Transverse colon (tissue), 4 donors: ENCODE measurements around the gene COL21A1.

ENCODE experiments used
- EP300 ChIP-seq: sonication (generic); formaldehyde crosslinking; IDR thresholded peaks from one replicate; pipeline ENCODE4 v1.6.1; 2017; ENCODE audit warnings: antibody characterized with exemption, low read depth
- POLR2A ChIP-seq: fragments of 450-650 bp; IDR thresholded peaks from one replicate; pipeline ENCODE4 v1.6.1; 2016; ENCODE audit warnings: antibody characterized with exemption, mild to moderate bottlenecking, moderate library complexity
- POLR2AphosphoS5 ChIP-seq, 3 donors: sonication (generic); formaldehyde crosslinking; IDR thresholded peaks; one replicate each; pipeline ENCODE4 v1.6.1; 2016; ENCODE audit warnings: antibody characterized with exemption in 3 of 3
- TF ChIP-seq, protein P1 (sequence below), 5 experiments: fragments of 200-600 bp in 3 of 5; fragments of 450-650 bp in 2 of 5; sonication (generic) in 3 of 5; IDR thresholded peaks; 1 replicate in 2 of 5; 2 replicates in 3 of 5; pipeline ENCODE4 v1.5.1; 2016 to 2017; ENCODE audit warnings: antibody characterized with exemption in 5 of 5, inconsistent platforms in 3 of 5, mild to moderate bottlenecking in 2 of 5, moderate library complexity in 1 of 5

DNA sequence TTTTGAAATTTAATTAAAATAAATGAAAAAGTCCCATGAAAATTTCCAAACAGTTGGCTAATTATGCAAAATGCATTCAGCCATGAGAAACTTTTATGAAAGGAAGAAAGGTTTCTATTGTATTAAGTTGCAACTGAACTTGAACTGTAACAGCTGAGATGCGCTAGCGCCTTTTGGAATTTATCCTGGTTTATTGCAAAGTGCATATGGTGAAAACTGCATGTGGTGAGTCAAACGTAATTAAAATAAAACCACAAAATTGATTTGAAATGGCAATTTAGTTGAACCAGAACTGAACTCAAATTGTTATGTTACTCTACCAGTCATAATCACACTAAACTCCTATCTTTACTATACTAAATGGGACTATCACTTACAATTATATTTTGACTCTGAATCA lies 46.4 kb upstream of the COL21A1 start:
- TF ChIP-seq, protein P1, sequence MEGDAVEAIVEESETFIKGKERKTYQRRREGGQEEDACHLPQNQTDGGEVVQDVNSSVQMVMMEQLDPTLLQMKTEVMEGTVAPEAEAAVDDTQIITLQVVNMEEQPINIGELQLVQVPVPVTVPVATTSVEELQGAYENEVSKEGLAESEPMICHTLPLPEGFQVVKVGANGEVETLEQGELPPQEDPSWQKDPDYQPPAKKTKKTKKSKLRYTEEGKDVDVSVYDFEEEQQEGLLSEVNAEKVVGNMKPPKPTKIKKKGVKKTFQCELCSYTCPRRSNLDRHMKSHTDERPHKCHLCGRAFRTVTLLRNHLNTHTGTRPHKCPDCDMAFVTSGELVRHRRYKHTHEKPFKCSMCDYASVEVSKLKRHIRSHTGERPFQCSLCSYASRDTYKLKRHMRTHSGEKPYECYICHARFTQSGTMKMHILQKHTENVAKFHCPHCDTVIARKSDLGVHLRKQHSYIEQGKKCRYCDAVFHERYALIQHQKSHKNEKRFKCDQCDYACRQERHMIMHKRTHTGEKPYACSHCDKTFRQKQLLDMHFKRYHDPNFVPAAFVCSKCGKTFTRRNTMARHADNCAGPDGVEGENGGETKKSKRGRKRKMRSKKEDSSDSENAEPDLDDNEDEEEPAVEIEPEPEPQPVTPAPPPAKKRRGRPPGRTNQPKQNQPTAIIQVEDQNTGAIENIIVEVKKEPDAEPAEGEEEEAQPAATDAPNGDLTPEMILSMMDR (IDR thresholded peaks at IDR 0.05) = no peak
- TF ChIP-seq POLR2A (no peak), EP300 (no peak), POLR2AphosphoS5 (IDR thresholded peaks at IDR 0.05) (no peak)
